Measurements from ENCODE around the gene OSBPL5.
A peak's percentile ranks its signal among the peaks of the same experiment; 100 is the strongest.

The OSBPL5 gene

GRCh38 chr11:3197878-3198528, 32.9 kb upstream of the OSBPL5 start:
- no peak for DNase-seq

- DNase-seq, result no peak
Measured at GRCh38 chr11:3197044-3197695, 32.1 kb upstream of the OSBPL5 start.

GRCh38 chr11:3196161-3197043, 31.3 kb upstream of the OSBPL5 start:
- DNase-seq, result no peak

GRCh38 chr11:3195251-3196160, 30.4 kb upstream of the OSBPL5 start:
- no peak for DNase-seq

GRCh38 chr11:3194016-3194816, 29.1 kb upstream of the OSBPL5 start:
- peak; percentile 40 for DNase-seq

GRCh38 chr11:3193373-3194015, 28.4 kb upstream of the OSBPL5 start:
- DNase-seq, result no peak

- DNase-seq, result no peak
Measured at GRCh38 chr11:3192511-3193372, 27.6 kb upstream of the OSBPL5 start.

- DNase-seq, result no peak
Measured at GRCh38 chr11:3191586-3192324, 26.6 kb upstream of the OSBPL5 start.

GRCh38 chr11:3190600-3190999, 25.5 kb upstream of the OSBPL5 start:
- DNase-seq, result no peak

GRCh38 chr11:3189886-3190583, 24.9 kb upstream of the OSBPL5 start:
- DNase-seq, result no peak

GRCh38 chr11:3189196-3189843, 24.2 kb upstream of the OSBPL5 start:
- no peak for DNase-seq

GRCh38 chr11:3188496-3189195, 23.5 kb upstream of the OSBPL5 start:
- no peak for DNase-seq

GRCh38 chr11:3186166-3186953, 21.2 kb upstream of the OSBPL5 start:
- DNase-seq, result no peak

- no peak for DNase-seq
Measured at GRCh38 chr11:3184732-3185347, 19.7 kb upstream of the OSBPL5 start.

GRCh38 chr11:3183523-3183922, 18.4 kb upstream of the OSBPL5 start:
- DNase-seq, result no peak

GRCh38 chr11:3182462-3182852, 17.3 kb upstream of the OSBPL5 start:
- no peak for DNase-seq

Data from hematopoietic multipotent progenitor cell treated with erythropoietin and hydrocortisone succinate and interleukin-3 and kit ligand, for 4 days (in vitro differentiated cells).